Glutamatergic neuron (in vitro differentiated cells): ENCODE measurements around the gene FILIP1L. TPM values are rescaled to one million over a fixed set of nuclear protein-coding genes. Genes with fewer than 3 reads are reported as not detected.

Source experiments
- DNase-seq: peaks from one replicate; pipeline ENCODE4 v3.0.0; 2022
- H3K27ac Mint-ChIP-seq: one replicate; pipeline ENCODE4 v1.8.0; 2020; ENCODE audit warnings: mild to moderate bottlenecking, mixed read lengths, inconsistent platforms; ENCODE audit not compliant: unreplicated experiment
- H3K27me3 Mint-ChIP-seq: one replicate; pipeline ENCODE4 v1.8.0; 2020; ENCODE audit warnings: mild to moderate bottlenecking, moderate library complexity, mixed read lengths, inconsistent platforms; ENCODE audit not compliant: unreplicated experiment
- H3K36me3 Mint-ChIP-seq: one replicate; pipeline ENCODE4 v1.8.0; 2020; ENCODE audit warnings: mild to moderate bottlenecking, mixed read lengths, inconsistent platforms; ENCODE audit not compliant: unreplicated experiment
- H3K4me1 Mint-ChIP-seq: one replicate; pipeline ENCODE4 v1.8.0; 2020; ENCODE audit warnings: mild to moderate bottlenecking, low read depth, mixed read lengths, inconsistent platforms; ENCODE audit not compliant: unreplicated experiment
- H3K4me3 Mint-ChIP-seq: one replicate; pipeline ENCODE4 v1.8.0; 2020; ENCODE audit warnings: mild to moderate bottlenecking, mixed read lengths, inconsistent platforms; ENCODE audit not compliant: unreplicated experiment
- H3K9me3 Mint-ChIP-seq: one replicate; pipeline ENCODE4 v1.8.0; 2020; ENCODE audit warnings: mild to moderate bottlenecking, moderate library complexity, mixed read lengths, inconsistent platforms; ENCODE audit not compliant: unreplicated experiment
- CTCF ChIP-seq: fragments of 200-600 bp; sonication (generic); IDR thresholded peaks from one replicate; pipeline ENCODE4 v1.5.0; 2021; ENCODE audit not compliant: partially characterized antibody, unreplicated experiment
- total RNA-seq: library from RNA; stranded (reverse); fragmentation: NEBNext Ultra II Directional; extraction: Animal tissue kit (Norgen Biotek cat#: 25700); gene quantifications from one replicate; pipeline ENCODE4 v1.2.1, GENCODE V29; 2021; ENCODE audit not compliant: unreplicated experiment

The FILIP1L gene
- total RNA-seq, 1 donor from 2014 or later: 4.3 TPM

- TF ChIP-seq CTCF: no peak
- Mint-ChIP-seq H3K27me3 (peaks cover 3% of the 10 kb centered on the region), H3K9me3 (peaks cover 2% of the 10 kb centered on the region), H3K36me3 (no peaks in the 10 kb centered on the region), H3K4me3 (peak overlapping the region; percentile 8), H3K27ac (peak overlapping the region; percentile 91), H3K4me1 (peaks cover 38% of the 10 kb centered on the region)
- DNase-seq: peak; percentile 81
Observed at GRCh38 chr3:100045696-100046095, 68.6 kb downstream of the FILIP1L start.

GRCh38 chr3:100044369-100044768, 69.9 kb downstream of the FILIP1L start:
- no peak for DNase-seq
- peak overlapping the region; percentile 91 for H3K27ac Mint-ChIP-seq
- H3K36me3 Mint-ChIP-seq: no peaks in the 10 kb centered on the region
- H3K4me3 Mint-ChIP-seq: no peak overlapping the region
- peaks cover 44% of the 10 kb centered on the region for H3K4me1 Mint-ChIP-seq
- H3K27me3 Mint-ChIP-seq: peaks cover 3% of the 10 kb centered on the region
- H3K9me3 Mint-ChIP-seq: peaks cover 2% of the 10 kb centered on the region
- TF ChIP-seq CTCF: no peak

- Mint-ChIP-seq H3K36me3 (no peaks in the 10 kb centered on the region), H3K9me3 (peaks cover 2% of the 10 kb centered on the region), H3K27ac (no peak overlapping the region), H3K4me1 (peaks cover 38% of the 10 kb centered on the region), H3K27me3 (peaks cover 3% of the 10 kb centered on the region), H3K4me3 (no peak overlapping the region)
- TF ChIP-seq CTCF: no peak
- no peak for DNase-seq
Observed at GRCh38 chr3:100043271-100043670, 71.0 kb downstream of the FILIP1L start.

GRCh38 chr3:100042166-100042981, 71.9 kb downstream of the FILIP1L start:
- Mint-ChIP-seq H3K27me3 (peaks cover 3% of the 10 kb centered on the region), H3K9me3 (peaks cover 2% of the 10 kb centered on the region), H3K27ac (no peak overlapping the region), H3K4me1 (peaks cover 31% of the 10 kb centered on the region), H3K4me3 (no peak overlapping the region), H3K36me3 (no peaks in the 10 kb centered on the region)
- no peak for TF ChIP-seq CTCF
- DNase-seq: no peak

- DNase-seq: no peak
- H3K36me3 Mint-ChIP-seq: no peaks in the 10 kb centered on the region
- peaks cover 2% of the 10 kb centered on the region for H3K9me3 Mint-ChIP-seq
- H3K4me3 Mint-ChIP-seq: no peak overlapping the region
- no peak overlapping the region for H3K27ac Mint-ChIP-seq
- H3K4me1 Mint-ChIP-seq: peaks cover 26% of the 10 kb centered on the region
- no peak for TF ChIP-seq CTCF
- peaks cover under 1% of the 10 kb centered on the region for H3K27me3 Mint-ChIP-seq
Observed at GRCh38 chr3:100041328-100041749, 73.0 kb downstream of the FILIP1L start.
